Measurements from ENCODE around the gene CRB3. TPM values are rescaled to one million over a fixed set of nuclear protein-coding genes. Genes with fewer than 3 reads are reported as not detected.

CRB3 gene
- total RNA-seq, 2 experiments from 2014 or later, result 7.9 to 9.4 TPM

- H3K4me3 Mint-ChIP-seq, result no peak overlapping the region
- no peaks in the 10 kb centered on the region for H3K9me3 Mint-ChIP-seq
- intact Hi-C loops (cut with DNase I, micrococcal nuclease), result no loop called here
- Histone ChIP-seq H3K27me3 (ENCODE audit: control insufficient read depth in 1 of 2, insufficient read depth in 2 of 2, low read length in 2 of 2) (no peaks in the 10 kb centered on the region), H3K4me1 (ENCODE audit: insufficient read depth, low read length) (peaks cover 6% of the 10 kb centered on the region), H3K36me3 (ENCODE audit: insufficient read depth, low read length) (no peaks in the 10 kb centered on the region), H3K4me3 (ENCODE audit: low read length) (no peak overlapping the region), H3K27ac (ENCODE audit: low read depth in 1 of 2, low read length in 2 of 2) (no peak overlapping the region), H3K9me3 (ENCODE audit: control insufficient read depth in 1 of 2, insufficient read depth in 1 of 2, low read length in 2 of 2) (peaks cover 0 to 10% of the 10 kb centered on the region in 2 experiments)
- CTCF ChIA-PET, result no interaction called here
- H3K27ac Mint-ChIP-seq, result no peak overlapping the region
- POLR2A ChIA-PET, result no interaction called here
- TF ChIP-seq, protein P1, sequence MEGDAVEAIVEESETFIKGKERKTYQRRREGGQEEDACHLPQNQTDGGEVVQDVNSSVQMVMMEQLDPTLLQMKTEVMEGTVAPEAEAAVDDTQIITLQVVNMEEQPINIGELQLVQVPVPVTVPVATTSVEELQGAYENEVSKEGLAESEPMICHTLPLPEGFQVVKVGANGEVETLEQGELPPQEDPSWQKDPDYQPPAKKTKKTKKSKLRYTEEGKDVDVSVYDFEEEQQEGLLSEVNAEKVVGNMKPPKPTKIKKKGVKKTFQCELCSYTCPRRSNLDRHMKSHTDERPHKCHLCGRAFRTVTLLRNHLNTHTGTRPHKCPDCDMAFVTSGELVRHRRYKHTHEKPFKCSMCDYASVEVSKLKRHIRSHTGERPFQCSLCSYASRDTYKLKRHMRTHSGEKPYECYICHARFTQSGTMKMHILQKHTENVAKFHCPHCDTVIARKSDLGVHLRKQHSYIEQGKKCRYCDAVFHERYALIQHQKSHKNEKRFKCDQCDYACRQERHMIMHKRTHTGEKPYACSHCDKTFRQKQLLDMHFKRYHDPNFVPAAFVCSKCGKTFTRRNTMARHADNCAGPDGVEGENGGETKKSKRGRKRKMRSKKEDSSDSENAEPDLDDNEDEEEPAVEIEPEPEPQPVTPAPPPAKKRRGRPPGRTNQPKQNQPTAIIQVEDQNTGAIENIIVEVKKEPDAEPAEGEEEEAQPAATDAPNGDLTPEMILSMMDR (IDR thresholded peaks at IDR 0.05), result no peak
- ATAC-seq (ENCODE audit: poor library complexity), result no peak
- H3K4me1 Mint-ChIP-seq (ENCODE audit: low read depth), result peaks cover 7% of the 10 kb centered on the region
- no peak for DNase-seq
- H3K36me3 Mint-ChIP-seq (ENCODE audit: low read depth), result no peaks in the 10 kb centered on the region
- no peaks in the 10 kb centered on the region for H3K27me3 Mint-ChIP-seq
Observed at GRCh38 chr19:6494438-6495036, 30.5 kb downstream of the CRB3 start.

GRCh38 chr19:6495947-6496346 is 31.9 kb downstream of the CRB3 start:
- no peak for ATAC-seq (ENCODE audit: poor library complexity)
- ChIA-PET POLR2A (no interaction called here), CTCF (no interaction called here)
- no peaks in the 10 kb centered on the region for H3K4me1 ChIP-seq (ENCODE audit: insufficient read depth, low read length)
- H3K27ac ChIP-seq (ENCODE audit: low read depth in 1 of 2, low read length in 2 of 2), result no peak overlapping the region
- no peaks in the 10 kb centered on the region for H3K27me3 ChIP-seq (ENCODE audit: control insufficient read depth in 1 of 2, insufficient read depth in 2 of 2, low read length in 2 of 2)
- TF ChIP-seq, protein P1 (IDR thresholded peaks at IDR 0.05), result no peak
- intact Hi-C loops (cut with DNase I, micrococcal nuclease), result no loop called here
- no peaks in the 10 kb centered on the region for H3K9me3 Mint-ChIP-seq
- H3K27ac Mint-ChIP-seq, result no peak overlapping the region
- DNase-seq, result no peak
- no peak overlapping the region for H3K4me3 ChIP-seq (ENCODE audit: low read length)
- no peak overlapping the region for H3K4me3 Mint-ChIP-seq
- H3K36me3 ChIP-seq (ENCODE audit: insufficient read depth, low read length), result no peaks in the 10 kb centered on the region
- peaks cover 0 to 10% of the 10 kb centered on the region in 2 experiments for H3K9me3 ChIP-seq (ENCODE audit: control insufficient read depth in 1 of 2, insufficient read depth in 1 of 2, low read length in 2 of 2)
- no peaks in the 10 kb centered on the region for H3K4me1 Mint-ChIP-seq (ENCODE audit: low read depth)
- peaks cover 4% of the 10 kb centered on the region for H3K27me3 Mint-ChIP-seq
- no peaks in the 10 kb centered on the region for H3K36me3 Mint-ChIP-seq (ENCODE audit: low read depth)

- Histone ChIP-seq H3K27ac (ENCODE audit: low read depth in 1 of 2, low read length in 2 of 2) (no peak overlapping the region), H3K4me3 (ENCODE audit: low read length) (no peak overlapping the region), H3K9me3 (ENCODE audit: control insufficient read depth in 1 of 2, insufficient read depth in 1 of 2, low read length in 2 of 2) (no peaks in the 10 kb centered on the region), H3K36me3 (ENCODE audit: insufficient read depth, low read length) (no peaks in the 10 kb centered on the region), H3K4me1 (ENCODE audit: insufficient read depth, low read length) (peaks cover 18% of the 10 kb centered on the region), H3K27me3 (ENCODE audit: control insufficient read depth in 1 of 2, insufficient read depth in 2 of 2, low read length in 2 of 2) (peaks cover 13 to 16% of the 10 kb centered on the region in 2 experiments)
- no peak overlapping the region for H3K4me3 Mint-ChIP-seq
- no peaks in the 10 kb centered on the region for H3K9me3 Mint-ChIP-seq
- H3K27ac Mint-ChIP-seq, result no peak overlapping the region
- CTCF ChIA-PET, result no interaction called here
- H3K36me3 Mint-ChIP-seq (ENCODE audit: low read depth), result no peaks in the 10 kb centered on the region
- peaks cover 13% of the 10 kb centered on the region for H3K27me3 Mint-ChIP-seq
- intact Hi-C loops (cut with DNase I, micrococcal nuclease), result no loop called here
- DNase-seq (no peak), ATAC-seq (ENCODE audit: poor library complexity) (no peak)
- TF ChIP-seq, protein P1 (IDR thresholded peaks at IDR 0.05), result no peak
- H3K4me1 Mint-ChIP-seq (ENCODE audit: low read depth), result peaks cover 5% of the 10 kb centered on the region
- POLR2A ChIA-PET, result no interaction called here
Observed at GRCh38 chr19:6498294-6499036, 34.4 kb downstream of the CRB3 start.

All from CD4-positive, alpha-beta T cell (primary cell).